Measurements from ENCODE around the gene PP2D1. TPM values are rescaled to one million over a fixed set of nuclear protein-coding genes. Genes with fewer than 3 reads are reported as not detected.

Gene PP2D1
- total RNA-seq = not detected in 2 replicates

GRCh38 chr3:20012164-20012563, at the start of gene PP2D1:
Gene PP2D1, minus strand, starts transcription at chr3:20012264. Its CDS starts 192 bp downstream, at chr3:20012072.
- no peak within 1 kb of the TSS for H3K4me3 ChIP-seq (ENCODE audit: low read depth, low read length)
- TF ChIP-seq, protein P1, sequence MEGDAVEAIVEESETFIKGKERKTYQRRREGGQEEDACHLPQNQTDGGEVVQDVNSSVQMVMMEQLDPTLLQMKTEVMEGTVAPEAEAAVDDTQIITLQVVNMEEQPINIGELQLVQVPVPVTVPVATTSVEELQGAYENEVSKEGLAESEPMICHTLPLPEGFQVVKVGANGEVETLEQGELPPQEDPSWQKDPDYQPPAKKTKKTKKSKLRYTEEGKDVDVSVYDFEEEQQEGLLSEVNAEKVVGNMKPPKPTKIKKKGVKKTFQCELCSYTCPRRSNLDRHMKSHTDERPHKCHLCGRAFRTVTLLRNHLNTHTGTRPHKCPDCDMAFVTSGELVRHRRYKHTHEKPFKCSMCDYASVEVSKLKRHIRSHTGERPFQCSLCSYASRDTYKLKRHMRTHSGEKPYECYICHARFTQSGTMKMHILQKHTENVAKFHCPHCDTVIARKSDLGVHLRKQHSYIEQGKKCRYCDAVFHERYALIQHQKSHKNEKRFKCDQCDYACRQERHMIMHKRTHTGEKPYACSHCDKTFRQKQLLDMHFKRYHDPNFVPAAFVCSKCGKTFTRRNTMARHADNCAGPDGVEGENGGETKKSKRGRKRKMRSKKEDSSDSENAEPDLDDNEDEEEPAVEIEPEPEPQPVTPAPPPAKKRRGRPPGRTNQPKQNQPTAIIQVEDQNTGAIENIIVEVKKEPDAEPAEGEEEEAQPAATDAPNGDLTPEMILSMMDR (IDR thresholded peaks at IDR 0.05; ENCODE audit: insufficient read depth, low read length, poor library complexity, severe bottlenecking) = no peak
- no peak for DNase-seq (ENCODE audit: low read depth)
- H3K27me3 ChIP-seq (ENCODE audit: control insufficient read depth, insufficient read depth, low read length) = no peaks in the 10 kb centered on the region
- no peaks in the 10 kb centered on the region for H3K36me3 ChIP-seq (ENCODE audit: control insufficient read depth, insufficient read depth, low read length)

GRCh38 chr3:20060974-20061685, 49.1 kb upstream of the PP2D1 start:
- TF ChIP-seq, protein P1 (IDR thresholded peaks at IDR 0.05; ENCODE audit: insufficient read depth, low read length, poor library complexity, severe bottlenecking) = no peak
- H3K4me3 ChIP-seq (ENCODE audit: low read depth, low read length) = no peak overlapping the region
- DNase-seq (ENCODE audit: low read depth) = no peak
- H3K36me3 ChIP-seq (ENCODE audit: control insufficient read depth, insufficient read depth, low read length) = no peaks in the 10 kb centered on the region
- no peaks in the 10 kb centered on the region for H3K27me3 ChIP-seq (ENCODE audit: control insufficient read depth, insufficient read depth, low read length)

GRCh38 chr3:20059929-20060328, 47.9 kb upstream of the PP2D1 start:
- no peaks in the 10 kb centered on the region for H3K27me3 ChIP-seq (ENCODE audit: control insufficient read depth, insufficient read depth, low read length)
- H3K36me3 ChIP-seq (ENCODE audit: control insufficient read depth, insufficient read depth, low read length) = no peaks in the 10 kb centered on the region
- H3K4me3 ChIP-seq (ENCODE audit: low read depth, low read length) = no peak overlapping the region
- TF ChIP-seq, protein P1 (IDR thresholded peaks at IDR 0.05; ENCODE audit: insufficient read depth, low read length, poor library complexity, severe bottlenecking) = no peak
- no peak for DNase-seq (ENCODE audit: low read depth)

DNA sequence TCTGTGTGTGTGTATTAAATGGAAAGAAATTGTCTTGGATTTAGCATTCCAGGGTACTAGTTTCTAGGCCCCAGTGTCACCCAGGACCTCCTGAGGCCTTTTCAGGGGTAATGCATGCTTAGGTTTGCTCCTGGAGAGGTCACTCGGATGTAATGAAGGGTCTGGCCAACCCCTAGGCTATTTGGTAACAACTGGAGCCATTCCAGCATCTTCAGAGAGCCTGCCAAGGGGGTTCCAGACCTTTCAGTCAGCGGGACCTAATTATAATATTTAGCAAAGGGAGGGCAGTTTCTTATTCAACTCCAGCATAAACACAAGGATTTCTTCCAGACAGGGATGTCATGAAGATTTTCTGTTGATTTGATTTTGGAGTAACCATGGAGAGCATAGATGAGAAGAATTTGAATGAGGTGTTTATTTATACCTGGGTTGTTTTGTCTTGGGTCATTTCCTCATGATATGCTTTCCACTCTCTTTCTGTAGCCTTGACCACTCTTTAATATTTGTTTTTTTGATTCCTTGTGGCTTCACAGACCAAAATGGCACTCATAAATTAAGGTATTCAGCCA, 45.6 kb upstream of the PP2D1 start:
- DNase-seq (ENCODE audit: low read depth) = no peak
- Histone ChIP-seq H3K4me3 (ENCODE audit: low read depth, low read length) (no peak overlapping the region), H3K36me3 (ENCODE audit: control insufficient read depth, insufficient read depth, low read length) (no peaks in the 10 kb centered on the region), H3K27me3 (ENCODE audit: control insufficient read depth, insufficient read depth, low read length) (no peaks in the 10 kb centered on the region)
- TF ChIP-seq, protein P1 (IDR thresholded peaks at IDR 0.05; ENCODE audit: insufficient read depth, low read length, poor library complexity, severe bottlenecking) = no peak

GRCh38 chr3:20056725-20057611, 44.9 kb upstream of the PP2D1 start:
- DNase-seq (ENCODE audit: low read depth) = no peak
- TF ChIP-seq, protein P1 (IDR thresholded peaks at IDR 0.05; ENCODE audit: insufficient read depth, low read length, poor library complexity, severe bottlenecking) = no peak
- no peaks in the 10 kb centered on the region for H3K36me3 ChIP-seq (ENCODE audit: control insufficient read depth, insufficient read depth, low read length)
- H3K4me3 ChIP-seq (ENCODE audit: low read depth, low read length) = no peak overlapping the region
- H3K27me3 ChIP-seq (ENCODE audit: control insufficient read depth, insufficient read depth, low read length) = no peaks in the 10 kb centered on the region
